Measurements from ENCODE around the gene MAN1A2.

DNA sequence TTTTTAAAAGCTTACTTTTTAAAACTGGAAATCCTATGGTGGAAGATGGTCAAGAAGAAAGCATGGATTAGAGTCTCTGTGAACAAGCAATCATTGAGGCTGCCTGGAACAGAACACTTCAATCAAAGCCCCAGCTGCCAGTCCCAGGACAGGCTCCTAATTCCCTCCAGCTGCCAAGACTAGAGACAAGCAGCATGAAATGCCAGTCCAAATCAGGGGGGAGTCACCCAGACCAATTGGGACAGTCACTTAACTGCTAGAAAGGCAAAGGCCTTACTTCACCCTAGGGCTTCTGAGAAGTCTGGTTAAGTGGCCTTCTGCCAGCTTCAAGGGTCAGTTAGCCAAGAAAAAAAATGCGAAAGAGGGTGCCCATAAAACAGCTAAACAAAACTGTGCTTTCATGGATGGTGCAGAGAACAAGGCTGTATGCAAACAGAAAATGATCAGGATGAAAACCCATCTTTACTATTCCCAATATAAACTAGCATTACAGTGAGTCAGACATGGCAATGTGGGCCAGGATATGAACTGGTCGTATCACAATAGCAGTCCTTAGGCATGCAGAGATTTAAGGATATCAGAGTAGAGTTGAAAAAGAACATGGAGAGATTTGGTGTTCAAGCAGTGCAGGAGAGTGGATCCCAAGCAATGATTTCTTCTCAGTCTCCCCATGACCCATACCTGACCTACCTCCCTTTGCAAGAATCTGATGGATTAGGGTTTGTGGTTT is 31.0 kb upstream of the MAN1A2 start:
- TF ChIP-seq EZH2 (IDR thresholded peaks at IDR 0.05; ENCODE audit: insufficient read depth, poor library complexity, severe bottlenecking), result no peak
- no peak for TF ChIP-seq EZH2phosphoT487 (IDR thresholded peaks at IDR 0.05; ENCODE audit: insufficient read depth, low read depth)
